ENCODE measurements around the gene TRIOBP.

TRIOBP gene

GRCh38 chr22:37726241-37726887 lies 29.5 kb downstream of the TRIOBP start (continued):
- TF ChIP-seq, protein P1, sequence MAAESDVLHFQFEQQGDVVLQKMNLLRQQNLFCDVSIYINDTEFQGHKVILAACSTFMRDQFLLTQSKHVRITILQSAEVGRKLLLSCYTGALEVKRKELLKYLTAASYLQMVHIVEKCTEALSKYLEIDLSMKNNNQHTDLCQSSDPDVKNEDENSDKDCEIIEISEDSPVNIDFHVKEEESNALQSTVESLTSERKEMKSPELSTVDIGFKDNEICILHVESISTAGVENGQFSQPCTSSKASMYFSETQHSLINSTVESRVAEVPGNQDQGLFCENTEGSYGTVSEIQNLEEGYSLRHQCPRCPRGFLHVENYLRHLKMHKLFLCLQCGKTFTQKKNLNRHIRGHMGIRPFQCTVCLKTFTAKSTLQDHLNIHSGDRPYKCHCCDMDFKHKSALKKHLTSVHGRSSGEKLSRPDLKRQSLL (tag by site-specific recombination; IDR thresholded peaks at IDR 0.05): no peak
- TF ChIP-seq ZNF843 (tag by site-specific recombination; IDR thresholded peaks at IDR 0.05): no peak
- TF ChIP-seq BCL11A (tag by site-specific recombination; IDR thresholded peaks at IDR 0.05; ENCODE audit: low read depth): no peak
- TF ChIP-seq ZNF571 (tag by site-specific recombination; IDR thresholded peaks at IDR 0.05): no peak
- TF ChIP-seq, protein P2, sequence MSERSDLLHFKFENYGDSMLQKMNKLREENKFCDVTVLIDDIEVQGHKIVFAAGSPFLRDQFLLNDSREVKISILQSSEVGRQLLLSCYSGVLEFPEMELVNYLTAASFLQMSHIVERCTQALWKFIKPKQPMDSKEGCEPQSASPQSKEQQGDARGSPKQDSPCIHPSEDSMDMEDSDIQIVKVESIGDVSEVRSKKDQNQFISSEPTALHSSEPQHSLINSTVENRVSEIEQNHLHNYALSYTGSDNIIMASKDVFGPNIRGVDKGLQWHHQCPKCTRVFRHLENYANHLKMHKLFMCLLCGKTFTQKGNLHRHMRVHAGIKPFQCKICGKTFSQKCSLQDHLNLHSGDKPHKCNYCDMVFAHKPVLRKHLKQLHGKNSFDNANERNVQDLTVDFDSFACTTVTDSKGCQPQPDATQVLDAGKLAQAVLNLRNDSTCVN (tag by site-specific recombination; optimal IDR thresholded peaks at IDR 0.05): no peak
- TF ChIP-seq ZEB2 (tag by site-specific recombination; IDR thresholded peaks at IDR 0.05): 0 out of 2 replicates have a peak, but pooled peaks have one; percentile 19
- no peak for TF ChIP-seq ZSCAN23 (tag by site-specific recombination; IDR thresholded peaks at IDR 0.05)
- TF ChIP-seq ZNF112 (tag by site-specific recombination; IDR thresholded peaks at IDR 0.05): no peak
- no peak for TF ChIP-seq ZFP3 (tag by site-specific recombination; IDR thresholded peaks at IDR 0.05; ENCODE audit: low read depth)
- TF ChIP-seq, protein P3, sequence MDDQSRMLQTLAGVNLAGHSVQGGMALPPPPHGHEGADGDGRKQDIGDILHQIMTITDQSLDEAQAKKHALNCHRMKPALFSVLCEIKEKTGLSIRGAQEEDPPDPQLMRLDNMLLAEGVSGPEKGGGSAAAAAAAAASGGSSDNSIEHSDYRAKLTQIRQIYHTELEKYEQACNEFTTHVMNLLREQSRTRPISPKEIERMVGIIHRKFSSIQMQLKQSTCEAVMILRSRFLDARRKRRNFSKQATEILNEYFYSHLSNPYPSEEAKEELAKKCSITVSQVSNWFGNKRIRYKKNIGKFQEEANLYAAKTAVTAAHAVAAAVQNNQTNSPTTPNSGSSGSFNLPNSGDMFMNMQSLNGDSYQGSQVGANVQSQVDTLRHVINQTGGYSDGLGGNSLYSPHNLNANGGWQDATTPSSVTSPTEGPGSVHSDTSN (CRISPR knock-in tag; IDR thresholded peaks at IDR 0.05): no peak
- TF ChIP-seq MZF1 (tag by site-specific recombination; IDR thresholded peaks at IDR 0.05; ENCODE audit: borderline replicate concordance): no peak
- TF ChIP-seq RBAK (tag by site-specific recombination; IDR thresholded peaks at IDR 0.05): no peak
- TF ChIP-seq ZNF654 (tag by site-specific recombination; IDR thresholded peaks at IDR 0.05; ENCODE audit: low read depth): peak; percentile 19; the same call in 1 of the 2 replicates
- TF ChIP-seq SP2 (tag by site-specific recombination; IDR thresholded peaks at IDR 0.05): no peak
- no peak for TF ChIP-seq ZNF621 (tag by site-specific recombination; IDR thresholded peaks at IDR 0.05)
- TF ChIP-seq, protein P4, sequence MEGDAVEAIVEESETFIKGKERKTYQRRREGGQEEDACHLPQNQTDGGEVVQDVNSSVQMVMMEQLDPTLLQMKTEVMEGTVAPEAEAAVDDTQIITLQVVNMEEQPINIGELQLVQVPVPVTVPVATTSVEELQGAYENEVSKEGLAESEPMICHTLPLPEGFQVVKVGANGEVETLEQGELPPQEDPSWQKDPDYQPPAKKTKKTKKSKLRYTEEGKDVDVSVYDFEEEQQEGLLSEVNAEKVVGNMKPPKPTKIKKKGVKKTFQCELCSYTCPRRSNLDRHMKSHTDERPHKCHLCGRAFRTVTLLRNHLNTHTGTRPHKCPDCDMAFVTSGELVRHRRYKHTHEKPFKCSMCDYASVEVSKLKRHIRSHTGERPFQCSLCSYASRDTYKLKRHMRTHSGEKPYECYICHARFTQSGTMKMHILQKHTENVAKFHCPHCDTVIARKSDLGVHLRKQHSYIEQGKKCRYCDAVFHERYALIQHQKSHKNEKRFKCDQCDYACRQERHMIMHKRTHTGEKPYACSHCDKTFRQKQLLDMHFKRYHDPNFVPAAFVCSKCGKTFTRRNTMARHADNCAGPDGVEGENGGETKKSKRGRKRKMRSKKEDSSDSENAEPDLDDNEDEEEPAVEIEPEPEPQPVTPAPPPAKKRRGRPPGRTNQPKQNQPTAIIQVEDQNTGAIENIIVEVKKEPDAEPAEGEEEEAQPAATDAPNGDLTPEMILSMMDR (tag by site-specific recombination; IDR thresholded peaks at IDR 0.05): peak; percentile 45; the same call in 1 of the 2 replicates
- TF ChIP-seq ZNF394 (tag by site-specific recombination; IDR thresholded peaks at IDR 0.05; ENCODE audit: borderline replicate concordance): no peak
- no peak for TF ChIP-seq ZNF549 (tag by site-specific recombination; IDR thresholded peaks at IDR 0.05)
- no peak for TF ChIP-seq ZNF23 (tag by site-specific recombination; IDR thresholded peaks at IDR 0.05; ENCODE audit: borderline replicate concordance)
- TF ChIP-seq ZBTB17 (tag by site-specific recombination; IDR thresholded peaks at IDR 0.05): no peak
- no peak for TF ChIP-seq ZNF311 (tag by site-specific recombination; IDR thresholded peaks at IDR 0.05; ENCODE audit: borderline replicate concordance)
- no peak for TF ChIP-seq TCF7L2 (IDR thresholded peaks at IDR 0.05; ENCODE audit: borderline replicate concordance, low read depth, low read length)
- TF ChIP-seq, protein P5, sequence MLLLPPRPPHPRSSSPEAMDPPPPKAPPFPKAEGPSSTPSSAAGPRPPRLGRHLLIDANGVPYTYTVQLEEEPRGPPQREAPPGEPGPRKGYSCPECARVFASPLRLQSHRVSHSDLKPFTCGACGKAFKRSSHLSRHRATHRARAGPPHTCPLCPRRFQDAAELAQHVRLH (tag by site-specific recombination; IDR thresholded peaks at IDR 0.05): no peak
- no peak for TF ChIP-seq ZNF202 (tag by site-specific recombination; IDR thresholded peaks at IDR 0.05; ENCODE audit: borderline replicate concordance)
- no peak for TF ChIP-seq ZBTB20 (tag by site-specific recombination; IDR thresholded peaks at IDR 0.05)
- TF ChIP-seq ZNF426 (tag by site-specific recombination; IDR thresholded peaks at IDR 0.05): no peak
- no peak for TF ChIP-seq ZNF175 (tag by site-specific recombination; IDR thresholded peaks at IDR 0.05)
- TF ChIP-seq, protein P6, sequence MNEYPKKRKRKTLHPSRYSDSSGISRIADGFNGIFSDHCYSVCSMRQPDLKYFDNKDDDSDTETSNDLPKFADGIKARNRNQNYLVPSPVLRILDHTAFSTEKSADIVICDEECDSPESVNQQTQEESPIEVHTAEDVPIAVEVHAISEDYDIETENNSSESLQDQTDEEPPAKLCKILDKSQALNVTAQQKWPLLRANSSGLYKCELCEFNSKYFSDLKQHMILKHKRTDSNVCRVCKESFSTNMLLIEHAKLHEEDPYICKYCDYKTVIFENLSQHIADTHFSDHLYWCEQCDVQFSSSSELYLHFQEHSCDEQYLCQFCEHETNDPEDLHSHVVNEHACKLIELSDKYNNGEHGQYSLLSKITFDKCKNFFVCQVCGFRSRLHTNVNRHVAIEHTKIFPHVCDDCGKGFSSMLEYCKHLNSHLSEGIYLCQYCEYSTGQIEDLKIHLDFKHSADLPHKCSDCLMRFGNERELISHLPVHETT (tag by site-specific recombination; IDR thresholded peaks at IDR 0.05): no peak
- TF ChIP-seq, protein P7, sequence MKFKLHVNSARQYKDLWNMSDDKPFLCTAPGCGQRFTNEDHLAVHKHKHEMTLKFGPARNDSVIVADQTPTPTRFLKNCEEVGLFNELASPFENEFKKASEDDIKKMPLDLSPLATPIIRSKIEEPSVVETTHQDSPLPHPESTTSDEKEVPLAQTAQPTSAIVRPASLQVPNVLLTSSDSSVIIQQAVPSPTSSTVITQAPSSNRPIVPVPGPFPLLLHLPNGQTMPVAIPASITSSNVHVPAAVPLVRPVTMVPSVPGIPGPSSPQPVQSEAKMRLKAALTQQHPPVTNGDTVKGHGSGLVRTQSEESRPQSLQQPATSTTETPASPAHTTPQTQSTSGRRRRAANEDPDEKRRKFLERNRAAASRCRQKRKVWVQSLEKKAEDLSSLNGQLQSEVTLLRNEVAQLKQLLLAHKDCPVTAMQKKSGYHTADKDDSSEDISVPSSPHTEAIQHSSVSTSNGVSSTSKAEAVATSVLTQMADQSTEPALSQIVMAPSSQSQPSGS (tag by site-specific recombination; IDR thresholded peaks at IDR 0.05; ENCODE audit: low read depth): peak; percentile 50; the same call in 1 of the 2 replicates
- TF ChIP-seq ZSCAN16 (tag by site-specific recombination; IDR thresholded peaks at IDR 0.05): no peak

All from HEK293 (cell line).